OCI-LY1 (cell line): ENCODE measurements around the gene ADAMTSL1.

Experiments
- EZH2 ChIP-seq: fragments of 200-600 bp; sonication (generic), shearing (Covaris generic); IDR thresholded peaks from 2 replicates; pipeline ENCODE4 v1.8.0; 2017; ENCODE audit warnings: borderline replicate concordance, mixed run types, mild to moderate bottlenecking, antibody characterized with exemption, low read length, moderate library complexity, mixed read lengths
- TF ChIP-seq, protein P1 (sequence below): fragments of 200-600 bp; sonication (generic), shearing (Covaris generic); IDR thresholded peaks from 2 replicates; pipeline ENCODE4 v1.5.1; 2017; ENCODE audit warnings: mild to moderate bottlenecking, antibody characterized with exemption, low read length, moderate library complexity, mixed read lengths

DNA sequence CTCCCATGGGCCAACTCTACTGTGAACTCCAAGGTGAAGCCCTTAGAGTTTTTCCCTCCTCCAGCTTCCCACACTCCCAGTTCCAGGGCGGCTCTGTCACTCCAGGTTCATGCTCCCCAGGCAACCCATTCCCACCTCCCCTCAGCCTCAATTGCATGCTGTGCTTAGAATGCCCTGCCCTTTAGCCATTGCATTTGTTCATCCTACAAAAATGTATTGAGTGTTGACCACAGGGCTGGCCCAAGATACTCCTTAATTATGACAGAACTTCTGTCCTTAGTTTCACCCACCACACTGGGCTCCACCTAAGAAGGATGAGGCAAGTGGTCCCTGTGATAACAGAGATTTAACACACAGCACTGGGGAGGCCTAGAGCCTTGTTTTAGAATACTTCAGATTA lies 236.1 kb downstream of the ADAMTSL1 start:
- TF ChIP-seq, protein P1, sequence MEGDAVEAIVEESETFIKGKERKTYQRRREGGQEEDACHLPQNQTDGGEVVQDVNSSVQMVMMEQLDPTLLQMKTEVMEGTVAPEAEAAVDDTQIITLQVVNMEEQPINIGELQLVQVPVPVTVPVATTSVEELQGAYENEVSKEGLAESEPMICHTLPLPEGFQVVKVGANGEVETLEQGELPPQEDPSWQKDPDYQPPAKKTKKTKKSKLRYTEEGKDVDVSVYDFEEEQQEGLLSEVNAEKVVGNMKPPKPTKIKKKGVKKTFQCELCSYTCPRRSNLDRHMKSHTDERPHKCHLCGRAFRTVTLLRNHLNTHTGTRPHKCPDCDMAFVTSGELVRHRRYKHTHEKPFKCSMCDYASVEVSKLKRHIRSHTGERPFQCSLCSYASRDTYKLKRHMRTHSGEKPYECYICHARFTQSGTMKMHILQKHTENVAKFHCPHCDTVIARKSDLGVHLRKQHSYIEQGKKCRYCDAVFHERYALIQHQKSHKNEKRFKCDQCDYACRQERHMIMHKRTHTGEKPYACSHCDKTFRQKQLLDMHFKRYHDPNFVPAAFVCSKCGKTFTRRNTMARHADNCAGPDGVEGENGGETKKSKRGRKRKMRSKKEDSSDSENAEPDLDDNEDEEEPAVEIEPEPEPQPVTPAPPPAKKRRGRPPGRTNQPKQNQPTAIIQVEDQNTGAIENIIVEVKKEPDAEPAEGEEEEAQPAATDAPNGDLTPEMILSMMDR: no peak
- TF ChIP-seq EZH2: no peak
